K562 (cell line): Measurements from ENCODE around the gene CCL22. TPM values are rescaled to one million over a fixed set of nuclear protein-coding genes. Genes with fewer than 3 reads are reported as not detected.

Source experiments
- ATAC-seq: fragments of 200-7000 bp; cut with Tn5 transposase; 3 replicates; pipeline ENCODE4 v1.9.1; 2020; ENCODE audit warnings: moderate library complexity
- BruUV-seq: library from RNA; stranded (reverse); fragments of 400-500 nt; replicated peaks from 2 replicates; lab custom pipeline; 2021; lab: Mats Ljungman, UMichigan
- CTCF ChIA-PET: fragments of 300-600 bp; formaldehyde crosslinking; extraction: SDS; loops from one replicate; lab custom pipeline; 2021; ENCODE audit warnings: low intra/inter-chr PET ratio; lab: Yijun Ruan, JAX
- POLR2A ChIA-PET: fragments of 300-600, 350-650 bp; sonication (Branson Sonifier 250); formaldehyde crosslinking; extraction: SDS; loops from one replicate; lab custom pipeline; 2021; ENCODE audit warnings: antibody characterized with exemption, inconsistent platforms; lab: Yijun Ruan, JAX
- DNase-seq, 4 experiments: peaks; one replicate each; pipeline versions ENCODE4 v3.0.0 to v3.0.0-alpha.2; 2011 to 2018; ENCODE audit warnings: low spot score in 3 of 4, mixed read lengths in 3 of 4; ENCODE audit errors: extremely low read depth in 1 of 4
- FAIRE-seq: peaks from 2 replicates; lab custom pipeline; 2011; peaks lifted over from hg19 to GRCh38; lab: Jason Lieb, UNC
- H2AFZ ChIP-seq: 2 replicates; pipeline ENCODE4 v1.6.0; 2011; ENCODE audit warnings: low read depth, low read length, control low read depth, inconsistent platforms
- H3K27ac ChIP-seq: fragments of 200-600 bp; 3 replicates; pipeline ENCODE4 v1.8.0; 2011; ENCODE audit warnings: low read depth, mild to moderate bottlenecking, control low read depth, inconsistent platforms, low read length, moderate library complexity, mixed read lengths; ENCODE audit errors: extremely low read depth
- H3K27me3 ChIP-seq, 2 experiments: fragments of 300-600 bp in 1 of 2; 2 replicates in 1 of 2; 3 replicates in 1 of 2; pipeline versions ENCODE4 v1.6.0 to v1.8.0; 2011; ENCODE audit warnings: inconsistent platforms in 2 of 2, low read length in 2 of 2, mild to moderate bottlenecking in 1 of 2, mixed read lengths in 1 of 2, moderate library complexity in 1 of 2; ENCODE audit not compliant: control insufficient read depth in 2 of 2, insufficient read depth in 2 of 2
- H3K36me3 ChIP-seq: fragments of 300-600 bp; 3 replicates; pipeline ENCODE4 v1.8.0; 2011; ENCODE audit warnings: mild to moderate bottlenecking, low read length, inconsistent platforms; ENCODE audit not compliant: control insufficient read depth, insufficient read depth
- H3K4me1 ChIP-seq, 2 experiments: fragments of 200-600 bp in 1 of 2; replicated peaks in 1 of 2; 2 replicates in 1 of 2; 3 replicates in 1 of 2; pipeline versions ENCODE4 v1.5.1 to v1.8.0; 2011; ENCODE audit warnings: inconsistent platforms in 2 of 2, low read length in 2 of 2, mild to moderate bottlenecking in 1 of 2, mixed read lengths in 1 of 2, moderate library complexity in 1 of 2; ENCODE audit not compliant: control insufficient read depth in 2 of 2, insufficient read depth in 2 of 2
- H3K4me2 ChIP-seq: 2 replicates; pipeline ENCODE4 v1.6.1; 2011; ENCODE audit warnings: low read length, control low read depth, inconsistent platforms, mixed read lengths; ENCODE audit not compliant: insufficient read depth
- H3K4me3 ChIP-seq: fragments of 200-600 bp; sonication (generic), shearing (Covaris generic); 2 replicates; pipeline ENCODE4 v1.5.1; 2016; ENCODE audit warnings: control low read depth, inconsistent platforms
- H3K79me2 ChIP-seq: fragments of 200-600 bp; 3 replicates; pipeline ENCODE4 v1.8.0; 2011; ENCODE audit warnings: low read length, inconsistent platforms; ENCODE audit not compliant: control insufficient read depth, insufficient read depth
- H3K9ac ChIP-seq, 2 experiments: 2 replicates each; pipeline versions ENCODE4 v1.6.0 to v1.6.1; 2011; ENCODE audit warnings: low read depth in 2 of 2, low read length in 2 of 2, control low read depth in 1 of 2, inconsistent platforms in 1 of 2, mild to moderate bottlenecking in 1 of 2, mixed read lengths in 1 of 2; ENCODE audit not compliant: insufficient read depth in 1 of 2
- H3K9me1 ChIP-seq: one replicate; pipeline ENCODE4 v1.6.0; 2011; ENCODE audit warnings: inconsistent platforms, mild to moderate bottlenecking, low read length, moderate library complexity; ENCODE audit not compliant: control insufficient read depth, insufficient read depth
- H3K9me3 ChIP-seq: replicated peaks from 2 replicates; pipeline ENCODE4 v1.5.1; 2011; ENCODE audit warnings: low read depth, low read length, inconsistent platforms; ENCODE audit not compliant: control insufficient read depth, insufficient read depth
- H4K20me1 ChIP-seq: replicated peaks from 2 replicates; pipeline ENCODE4 v1.6.1; 2011; ENCODE audit warnings: low read length, inconsistent platforms, mixed read lengths; ENCODE audit not compliant: control insufficient read depth, insufficient read depth
- NFIC ChIP-seq: fragments of 450-650 bp; IDR thresholded peaks from 2 replicates; pipeline ENCODE4 v1.6.1; 2017; ENCODE audit warnings: mild to moderate bottlenecking, inconsistent platforms
- WGBS: fragments of 100-300 bp; shearing (Covaris generic); methylation state at CpG from one replicate; pipeline ENCODE4 v1.1.6; 2016; ENCODE audit warnings: low coverage, mixed read lengths; ENCODE audit not compliant: insufficient coverage; ENCODE audit errors: missing lambda C conversion rate; 5-methylcytosine and 5-hydroxymethylcytosine counted together
- in situ Hi-C: fragments of 300-500 bp; cut with MboI; formaldehyde crosslinking; loops from 4 replicates; pipeline ENCODE4 v1.15.0; 2018; ENCODE audit warnings: inconsistent platforms, mixed read lengths
- intact Hi-C: fragments of 100-400 bp; cut with micrococcal nuclease; formaldehyde crosslinking; loops from 2 replicates; pipeline ENCODE4 v1.14.2; 2022
- polyA plus RNA-seq, 8 experiments: library from polyadenylated mRNA; depleted of rRNA in 4 of 8; stranded (reverse) in 5 of 8; unstranded in 3 of 8; fragments of >200 nt; fragmentation: Nextera tagmentation in 2 of 8; fragmentation: Illumina TruSeq in 1 of 8; extraction: Ambion mirVana in 2 of 8; extraction: Trizol in 1 of 8; gene quantifications; 2 replicates each; pipeline versions ENCODE4 v1.2.1 to v1.2.3, GENCODE V29; 2011 to 2014; ENCODE audit warnings: inconsistent platforms in 1 of 8, missing spikeins in 1 of 8
- total RNA-seq, 7 experiments: library from RNA; depleted of rRNA in 6 of 7; stranded (reverse); fragments of >200 nt in 6 of 7; fragmentation: Illumina TruSeq in 2 of 7; extraction: Trizol in 2 of 7; gene quantifications; 2 replicates each; pipeline versions ENCODE4 v1.2.1 to v1.2.3, GENCODE V29; 2011 to 2021; ENCODE audit warnings: low replicate concordance in 1 of 7
- TF ChIP-seq, protein P1 (sequence below): sonication (generic); formaldehyde crosslinking; IDR thresholded peaks from 2 replicates; pipeline ENCODE4 v1.8.0; 2023; ENCODE audit warnings: mild to moderate bottlenecking, missing genetic modification reagents

The CCL22 gene
- total and polyA plus RNA-seq, 9 of the 15 experiments (the other 6 are each of a cell fraction or from before 2014, with no cell fraction given) = 0.04 to 0.29 (median 0.06) TPM; not detected in 5

DNA sequence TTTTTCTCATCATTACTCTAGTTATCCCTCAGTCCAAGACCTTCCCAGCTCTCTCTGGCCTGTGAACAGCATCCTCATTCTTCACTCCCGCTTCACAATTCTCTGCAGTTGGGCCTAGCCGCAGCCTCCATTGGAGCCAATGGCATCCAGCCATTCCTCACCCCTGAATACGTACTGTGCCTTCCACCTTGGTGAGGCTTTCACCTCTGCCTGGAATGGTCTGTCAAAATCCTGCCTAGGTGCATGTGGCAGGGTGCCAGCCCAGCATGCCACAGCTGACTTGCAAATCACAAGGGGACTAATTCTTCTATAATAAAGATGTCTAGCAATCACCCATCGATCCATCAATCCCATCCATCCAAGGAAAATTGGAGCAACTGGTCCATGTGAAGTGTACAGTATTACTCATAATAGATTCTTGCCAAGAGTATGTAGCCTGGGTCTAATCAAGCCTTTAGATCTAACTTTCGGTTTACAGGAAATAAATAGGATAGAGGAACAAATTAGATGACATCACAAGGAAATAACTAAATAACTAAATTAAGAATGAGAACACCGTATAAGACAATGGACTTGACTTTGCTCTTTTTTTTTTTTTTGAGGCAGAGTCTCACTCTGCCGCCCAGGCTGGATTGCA lies 8.7 kb downstream of the CCL22 start:
- peaks cover 15 to 57% of the 10 kb centered on the region in 2 experiments for H3K27me3 ChIP-seq
- H4K20me1 ChIP-seq = peaks cover 7% of the 10 kb centered on the region; the same call in 1 of the 2 replicates
- H3K27ac ChIP-seq = no peak overlapping the region
- no peak overlapping the region for H3K9ac ChIP-seq
- H3K4me2 ChIP-seq = no peak overlapping the region
- BruUV-seq = no TSS peak
- no peaks in the 10 kb centered on the region for H3K9me1 ChIP-seq
- in situ Hi-C loops (no loop called here), intact Hi-C loops (no loop called here)
- peaks cover 0 to under 1% of the 10 kb centered on the region in 2 experiments; a peak in 2 of 5 replicates for H3K4me1 ChIP-seq
- H3K4me3 ChIP-seq = no peak overlapping the region
- no peak for ATAC-seq
- no peaks in the 10 kb centered on the region for H3K79me2 ChIP-seq
- H3K36me3 ChIP-seq = no peaks in the 10 kb centered on the region
- no peak overlapping the region for H2AFZ ChIP-seq
- POLR2A ChIA-PET = interaction anchor here (0.6 kb wide), 2 partner anchors 59 to 358 kb away, joined by 3 to 4 read pairs; no protein-coding TSS in a partner anchor
- no peak for DNase-seq
- no peaks in the 10 kb centered on the region for H3K9me3 ChIP-seq
- 6% methylated on average over 7 of the region's 7 CpGs for WGBS
- no peak for FAIRE-seq
- peak; percentile 34; the same call in 1 of the 2 replicates for TF ChIP-seq NFIC
- TF ChIP-seq, protein P1, sequence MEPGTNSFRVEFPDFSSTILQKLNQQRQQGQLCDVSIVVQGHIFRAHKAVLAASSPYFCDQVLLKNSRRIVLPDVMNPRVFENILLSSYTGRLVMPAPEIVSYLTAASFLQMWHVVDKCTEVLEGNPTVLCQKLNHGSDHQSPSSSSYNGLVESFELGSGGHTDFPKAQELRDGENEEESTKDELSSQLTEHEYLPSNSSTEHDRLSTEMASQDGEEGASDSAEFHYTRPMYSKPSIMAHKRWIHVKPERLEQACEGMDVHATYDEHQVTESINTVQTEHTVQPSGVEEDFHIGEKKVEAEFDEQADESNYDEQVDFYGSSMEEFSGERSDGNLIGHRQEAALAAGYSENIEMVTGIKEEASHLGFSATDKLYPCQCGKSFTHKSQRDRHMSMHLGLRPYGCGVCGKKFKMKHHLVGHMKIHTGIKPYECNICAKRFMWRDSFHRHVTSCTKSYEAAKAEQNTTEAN (CRISPR knock-in tag) = no peak
- TF ChIP-seq, all 486 proteins: peak for 1
- CTCF ChIA-PET = no interaction called here
